GM12878 (cell line): ENCODE results near the gene GRIK4.

Source experiments
- CBX3 ChIP-seq: fragments of 200-600 bp; sonication (generic); IDR thresholded peaks from 2 replicates; pipeline ENCODE4 v1.6.1; 2016; ENCODE audit warnings: low read depth, borderline replicate concordance
- CEBPB ChIP-seq, 2 experiments: fragments of 150-350 bp in 1 of 2; IDR thresholded peaks; 2 replicates each; pipeline ENCODE4 v1.6.1; 2012 to 2014; ENCODE audit warnings: low read depth in 2 of 2, low read length in 2 of 2, borderline replicate concordance in 1 of 2, inconsistent platforms in 1 of 2
- RFX5 ChIP-seq: IDR thresholded peaks from 2 replicates; pipeline ENCODE4 v1.6.1; 2011; ENCODE audit warnings: low read depth, low read length, improper control_type of control experiment
- TF ChIP-seq, protein P1 (sequence below): fragments of 450-650 bp; IDR thresholded peaks from 2 replicates; pipeline ENCODE4 v1.6.1; 2017; ENCODE audit warnings: mild to moderate bottlenecking, moderate library complexity
- TF ChIP-seq, protein P2 (sequence below), 3 experiments: IDR thresholded peaks in 2 of 3; conservative IDR thresholded peaks in 1 of 3; 2 replicates each; pipeline ENCODE4 v1.5.1; 2011; ENCODE audit warnings: low read depth in 3 of 3, low read length in 3 of 3, mild to moderate bottlenecking in 3 of 3, control low read depth in 2 of 3, moderate library complexity in 2 of 3, inconsistent platforms in 1 of 3, mixed read lengths in 1 of 3; ENCODE audit not compliant: control insufficient read depth in 2 of 3, insufficient read depth in 1 of 3; ENCODE audit errors: extremely low read depth in 1 of 3

GRCh38 chr11:120894202-120894985, 382.8 kb downstream of the GRIK4 start:
- TF ChIP-seq CEBPB (IDR thresholded peaks at IDR 0.05; ENCODE audit: borderline replicate concordance in 1 of 2, low read depth in 2 of 2, low read length in 2 of 2) (no peak), CBX3 (no peak), RFX5 (no peak)
- TF ChIP-seq, protein P1, sequence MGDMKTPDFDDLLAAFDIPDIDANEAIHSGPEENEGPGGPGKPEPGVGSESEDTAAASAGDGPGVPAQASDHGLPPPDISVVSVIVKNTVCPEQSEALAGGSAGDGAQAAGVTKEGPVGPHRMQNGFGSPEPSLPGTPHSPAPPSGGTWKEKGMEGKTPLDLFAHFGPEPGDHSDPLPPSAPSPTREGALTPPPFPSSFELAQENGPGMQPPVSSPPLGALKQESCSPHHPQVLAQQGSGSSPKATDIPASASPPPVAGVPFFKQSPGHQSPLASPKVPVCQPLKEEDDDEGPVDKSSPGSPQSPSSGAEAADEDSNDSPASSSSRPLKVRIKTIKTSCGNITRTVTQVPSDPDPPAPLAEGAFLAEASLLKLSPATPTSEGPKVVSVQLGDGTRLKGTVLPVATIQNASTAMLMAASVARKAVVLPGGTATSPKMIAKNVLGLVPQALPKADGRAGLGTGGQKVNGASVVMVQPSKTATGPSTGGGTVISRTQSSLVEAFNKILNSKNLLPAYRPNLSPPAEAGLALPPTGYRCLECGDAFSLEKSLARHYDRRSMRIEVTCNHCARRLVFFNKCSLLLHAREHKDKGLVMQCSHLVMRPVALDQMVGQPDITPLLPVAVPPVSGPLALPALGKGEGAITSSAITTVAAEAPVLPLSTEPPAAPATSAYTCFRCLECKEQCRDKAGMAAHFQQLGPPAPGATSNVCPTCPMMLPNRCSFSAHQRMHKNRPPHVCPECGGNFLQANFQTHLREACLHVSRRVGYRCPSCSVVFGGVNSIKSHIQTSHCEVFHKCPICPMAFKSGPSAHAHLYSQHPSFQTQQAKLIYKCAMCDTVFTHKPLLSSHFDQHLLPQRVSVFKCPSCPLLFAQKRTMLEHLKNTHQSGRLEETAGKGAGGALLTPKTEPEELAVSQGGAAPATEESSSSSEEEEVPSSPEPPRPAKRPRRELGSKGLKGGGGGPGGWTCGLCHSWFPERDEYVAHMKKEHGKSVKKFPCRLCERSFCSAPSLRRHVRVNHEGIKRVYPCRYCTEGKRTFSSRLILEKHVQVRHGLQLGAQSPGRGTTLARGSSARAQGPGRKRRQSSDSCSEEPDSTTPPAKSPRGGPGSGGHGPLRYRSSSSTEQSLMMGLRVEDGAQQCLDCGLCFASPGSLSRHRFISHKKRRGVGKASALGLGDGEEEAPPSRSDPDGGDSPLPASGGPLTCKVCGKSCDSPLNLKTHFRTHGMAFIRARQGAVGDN, result no peak
- TF ChIP-seq, protein P2, sequence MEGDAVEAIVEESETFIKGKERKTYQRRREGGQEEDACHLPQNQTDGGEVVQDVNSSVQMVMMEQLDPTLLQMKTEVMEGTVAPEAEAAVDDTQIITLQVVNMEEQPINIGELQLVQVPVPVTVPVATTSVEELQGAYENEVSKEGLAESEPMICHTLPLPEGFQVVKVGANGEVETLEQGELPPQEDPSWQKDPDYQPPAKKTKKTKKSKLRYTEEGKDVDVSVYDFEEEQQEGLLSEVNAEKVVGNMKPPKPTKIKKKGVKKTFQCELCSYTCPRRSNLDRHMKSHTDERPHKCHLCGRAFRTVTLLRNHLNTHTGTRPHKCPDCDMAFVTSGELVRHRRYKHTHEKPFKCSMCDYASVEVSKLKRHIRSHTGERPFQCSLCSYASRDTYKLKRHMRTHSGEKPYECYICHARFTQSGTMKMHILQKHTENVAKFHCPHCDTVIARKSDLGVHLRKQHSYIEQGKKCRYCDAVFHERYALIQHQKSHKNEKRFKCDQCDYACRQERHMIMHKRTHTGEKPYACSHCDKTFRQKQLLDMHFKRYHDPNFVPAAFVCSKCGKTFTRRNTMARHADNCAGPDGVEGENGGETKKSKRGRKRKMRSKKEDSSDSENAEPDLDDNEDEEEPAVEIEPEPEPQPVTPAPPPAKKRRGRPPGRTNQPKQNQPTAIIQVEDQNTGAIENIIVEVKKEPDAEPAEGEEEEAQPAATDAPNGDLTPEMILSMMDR (IDR thresholded peaks at IDR 0.05 in 2 of 3, conservative IDR thresholded peaks at IDR 0.05 in 1 of 3; ENCODE audit: control insufficient read depth in 2 of 3, extremely low read depth in 1 of 3, insufficient read depth in 1 of 3, low read depth in 3 of 3, low read length in 3 of 3), result no peak
